ENCODE measurements around the gene ZNF205. TPM values are rescaled to one million over a fixed set of nuclear protein-coding genes. Genes with fewer than 3 reads are reported as not detected.

ZNF205 gene
- total RNA-seq, 6 experiments from 2014 or later: 4.0 to 8.4 (median 5.4) TPM

- no peaks in the 10 kb centered on the region for H3K9me3 ChIP-seq
- 100% methylated on average over 5 of the region's 69 CpGs for WGBS (ENCODE audit: insufficient coverage, low coverage, low lambda C conversion rate, missing lambda C conversion rate)
- ATAC-seq: no peak
- no peak overlapping the region for H3K4me3 ChIP-seq
- peaks cover 0 to 6% (median 0%) of the 10 kb centered on the region in 4 donors for H3K36me3 ChIP-seq
- no peak overlapping the region for H3K27ac ChIP-seq
- H3K27me3 ChIP-seq: no peaks in the 10 kb centered on the region
- intact Hi-C loops (cut with DNase I): no loop called here
- DNase-seq: peak in 1 of 3 donors; percentile 44
- TF ChIP-seq CTCF (IDR thresholded peaks at IDR 0.05): no peak
- TF ChIP-seq POLR2A (IDR thresholded peaks at IDR 0.05): no peak
- H3K4me1 ChIP-seq: peaks cover 0 to 24% (median 12%) of the 10 kb centered on the region in 4 donors
Measured at GRCh38 chr16:3140603-3141427, 28.4 kb downstream of the ZNF205 start.

- 100% methylated on average over 1 of the region's 23 CpGs for WGBS (ENCODE audit: insufficient coverage, low coverage, low lambda C conversion rate, missing lambda C conversion rate)
- intact Hi-C loops (cut with DNase I): no loop called here
- H3K36me3 ChIP-seq: peaks cover 0 to 6% (median 0%) of the 10 kb centered on the region in 4 donors
- no peak overlapping the region for H3K4me3 ChIP-seq
- peaks cover 0 to 20% (median 7%) of the 10 kb centered on the region in 4 donors for H3K4me1 ChIP-seq
- no peaks in the 10 kb centered on the region for H3K27me3 ChIP-seq
- H3K9me3 ChIP-seq: no peaks in the 10 kb centered on the region
- ATAC-seq (no peak), DNase-seq (peak in 1 of 3 donors; percentile 46)
- TF ChIP-seq CTCF (IDR thresholded peaks at IDR 0.05): no peak
- TF ChIP-seq POLR2A (IDR thresholded peaks at IDR 0.05): no peak
- H3K27ac ChIP-seq: no peak overlapping the region
Measured at GRCh38 chr16:3141781-3142311, 29.5 kb downstream of the ZNF205 start.

- Histone ChIP-seq H3K4me1 (peaks cover 0 to 20% (median 7%) of the 10 kb centered on the region in 4 donors), H3K9me3 (no peaks in the 10 kb centered on the region), H3K4me3 (no peak overlapping the region), H3K27me3 (no peaks in the 10 kb centered on the region), H3K36me3 (peaks cover 0 to 6% (median 0%) of the 10 kb centered on the region in 4 donors), H3K27ac (peak overlapping the region in 1 of 3 donors; percentile 98)
- TF ChIP-seq CTCF (IDR thresholded peaks at IDR 0.05): no peak
- no peak for TF ChIP-seq POLR2A (IDR thresholded peaks at IDR 0.05)
- WGBS (ENCODE audit: insufficient coverage, low coverage, low lambda C conversion rate, missing lambda C conversion rate): 98% methylated on average over 22 of the region's 22 CpGs
- ATAC-seq (no peak), DNase-seq (no peak)
- intact Hi-C loops (cut with DNase I): no loop called here
Measured at GRCh38 chr16:3142327-3142726, 29.9 kb downstream of the ZNF205 start.

- Histone ChIP-seq H3K4me1 (peaks cover 0 to 20% (median 7%) of the 10 kb centered on the region in 4 donors), H3K36me3 (peaks cover 0 to 6% (median 0%) of the 10 kb centered on the region in 4 donors), H3K27me3 (no peaks in the 10 kb centered on the region), H3K9me3 (no peaks in the 10 kb centered on the region), H3K4me3 (no peak overlapping the region), H3K27ac (peak overlapping the region in 2 of 3 donors; percentile 92 to 98)
- ATAC-seq (no peak), DNase-seq (no peak)
- 100% methylated on average over 1 of the region's 13 CpGs for WGBS (ENCODE audit: insufficient coverage, low coverage, low lambda C conversion rate, missing lambda C conversion rate)
- intact Hi-C loops (cut with DNase I): no loop called here
- no peak for TF ChIP-seq CTCF (IDR thresholded peaks at IDR 0.05)
- TF ChIP-seq POLR2A (IDR thresholded peaks at IDR 0.05): no peak
Measured at GRCh38 chr16:3142770-3143169, 30.4 kb downstream of the ZNF205 start.

Data from right lobe of liver (tissue), 6 donors.